ENCODE data around the gene DPM1. TPM values are rescaled to one million over a fixed set of nuclear protein-coding genes. Genes with fewer than 3 reads are reported as not detected.

The DPM1 gene
- total RNA-seq, 1 donor from 2014 or later = 31.9 TPM

GRCh38 chr20:50891138-50891537, 67.2 kb downstream of the DPM1 start:
- Mint-ChIP-seq H3K27me3 (ENCODE audit: unreplicated experiment) (peaks cover 8% of the 10 kb centered on the region), H3K27ac (ENCODE audit: unreplicated experiment) (no peak overlapping the region), H3K4me1 (ENCODE audit: low read depth, unreplicated experiment) (peaks cover 4% of the 10 kb centered on the region), H3K36me3 (ENCODE audit: unreplicated experiment) (peaks cover 14% of the 10 kb centered on the region), H3K4me3 (ENCODE audit: unreplicated experiment) (no peak overlapping the region), H3K9me3 (ENCODE audit: unreplicated experiment) (peaks cover 4% of the 10 kb centered on the region)
- DNase-seq = no peak
- no peak for TF ChIP-seq CTCF (IDR thresholded peaks at IDR 0.05; ENCODE audit: partially characterized antibody, unreplicated experiment)

GRCh38 chr20:50887576-50887975, 70.8 kb downstream of the DPM1 start:
- H3K27ac Mint-ChIP-seq (ENCODE audit: unreplicated experiment) = no peak overlapping the region
- peaks cover 11% of the 10 kb centered on the region for H3K27me3 Mint-ChIP-seq (ENCODE audit: unreplicated experiment)
- H3K4me1 Mint-ChIP-seq (ENCODE audit: low read depth, unreplicated experiment) = peaks cover 4% of the 10 kb centered on the region
- H3K9me3 Mint-ChIP-seq (ENCODE audit: unreplicated experiment) = peaks cover 7% of the 10 kb centered on the region
- TF ChIP-seq CTCF (IDR thresholded peaks at IDR 0.05; ENCODE audit: partially characterized antibody, unreplicated experiment) = no peak
- H3K36me3 Mint-ChIP-seq (ENCODE audit: unreplicated experiment) = peaks cover 4% of the 10 kb centered on the region
- H3K4me3 Mint-ChIP-seq (ENCODE audit: unreplicated experiment) = no peak overlapping the region
- DNase-seq = no peak

- H3K27me3 Mint-ChIP-seq (ENCODE audit: unreplicated experiment) = peaks cover 6% of the 10 kb centered on the region
- no peak for TF ChIP-seq CTCF (IDR thresholded peaks at IDR 0.05; ENCODE audit: partially characterized antibody, unreplicated experiment)
- DNase-seq = no peak
- H3K27ac Mint-ChIP-seq (ENCODE audit: unreplicated experiment) = no peak overlapping the region
- H3K36me3 Mint-ChIP-seq (ENCODE audit: unreplicated experiment) = no peaks in the 10 kb centered on the region
- peaks cover 5% of the 10 kb centered on the region for H3K9me3 Mint-ChIP-seq (ENCODE audit: unreplicated experiment)
- peaks cover 2% of the 10 kb centered on the region for H3K4me1 Mint-ChIP-seq (ENCODE audit: low read depth, unreplicated experiment)
- H3K4me3 Mint-ChIP-seq (ENCODE audit: unreplicated experiment) = no peak overlapping the region
Measured at GRCh38 chr20:50886184-50886790, 72.0 kb downstream of the DPM1 start.

GRCh38 chr20:50885781-50886180, 72.6 kb downstream of the DPM1 start:
- H3K4me3 Mint-ChIP-seq (ENCODE audit: unreplicated experiment) = no peak overlapping the region
- H3K9me3 Mint-ChIP-seq (ENCODE audit: unreplicated experiment) = peaks cover 5% of the 10 kb centered on the region
- TF ChIP-seq CTCF (IDR thresholded peaks at IDR 0.05; ENCODE audit: partially characterized antibody, unreplicated experiment) = no peak
- H3K4me1 Mint-ChIP-seq (ENCODE audit: low read depth, unreplicated experiment) = peaks cover 2% of the 10 kb centered on the region
- H3K36me3 Mint-ChIP-seq (ENCODE audit: unreplicated experiment) = no peaks in the 10 kb centered on the region
- no peak for DNase-seq
- no peak overlapping the region for H3K27ac Mint-ChIP-seq (ENCODE audit: unreplicated experiment)
- peaks cover 6% of the 10 kb centered on the region for H3K27me3 Mint-ChIP-seq (ENCODE audit: unreplicated experiment)

GRCh38 chr20:50885068-50885467, 73.3 kb downstream of the DPM1 start:
- Mint-ChIP-seq H3K36me3 (ENCODE audit: unreplicated experiment) (no peaks in the 10 kb centered on the region), H3K27me3 (ENCODE audit: unreplicated experiment) (peaks cover 6% of the 10 kb centered on the region), H3K27ac (ENCODE audit: unreplicated experiment) (peak overlapping the region; percentile 57), H3K9me3 (ENCODE audit: unreplicated experiment) (peaks cover 5% of the 10 kb centered on the region), H3K4me1 (ENCODE audit: low read depth, unreplicated experiment) (peaks cover 2% of the 10 kb centered on the region), H3K4me3 (ENCODE audit: unreplicated experiment) (no peak overlapping the region)
- no peak for TF ChIP-seq CTCF (IDR thresholded peaks at IDR 0.05; ENCODE audit: partially characterized antibody, unreplicated experiment)
- DNase-seq = no peak

Other genes starting within 250 kb of the DPM1 start
- 4.0 TPM for gene PARD6B, start 227.0 kb downstream of the DPM1 start, total RNA-seq (ENCODE audit: unreplicated experiment)
- 5.5 TPM for gene BCAS4, start 163.5 kb downstream of the DPM1 start, total RNA-seq (ENCODE audit: unreplicated experiment)
- gene ADNP, start 27.1 kb downstream of the DPM1 start, total RNA-seq (ENCODE audit: unreplicated experiment) = 139 TPM
- gene MOCS3, start 286 bp upstream of the DPM1 start, total RNA-seq (ENCODE audit: unreplicated experiment) = 4.1 TPM
- gene KCNG1, start 64.6 kb upstream of the DPM1 start, total RNA-seq (ENCODE audit: unreplicated experiment) = 3.6 TPM

Measured in glutamatergic neuron (in vitro differentiated cells).